ENCODE data around the gene TAS2R46.
"Not testable (repeated sequence)": the region's sequence is repeated elsewhere in the genome, so short reads cannot be mapped to it uniquely, and the experiment has no call there.

Gene TAS2R46

GRCh38 chr12:11033959-11034358 lies 28.1 kb downstream of the TAS2R46 start:
- not testable (repeated sequence) for DNase-seq (ENCODE audit: low read depth)

GRCh38 chr12:11031307-11031706 lies 30.8 kb downstream of the TAS2R46 start, which contains the start of gene TAS2R31:
Gene TAS2R31 (minus strand): TSS chr12:11031407. CDS start chr12:11031335, 72 bp downstream.
- no peak for DNase-seq (ENCODE audit: low read depth)

DNA sequence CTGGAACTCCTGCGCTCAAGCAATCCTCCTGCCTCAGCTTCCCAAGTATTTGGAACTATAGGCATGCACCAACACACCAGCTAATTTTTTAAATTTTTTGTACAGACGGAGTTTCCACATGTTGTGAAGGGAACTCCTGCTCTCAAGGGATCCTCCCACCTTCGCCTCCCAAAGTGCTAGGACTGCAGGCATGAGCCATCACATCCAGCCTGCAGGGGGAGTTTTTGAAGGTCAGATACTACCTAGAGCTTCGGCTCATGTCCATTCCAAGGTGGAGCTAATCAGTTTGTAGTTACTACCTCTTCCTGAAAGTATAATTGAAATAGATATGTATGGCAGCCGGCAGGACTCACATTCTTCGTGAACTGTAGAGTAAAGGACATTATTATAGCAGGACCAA lies 36.0 kb downstream of the TAS2R46 start:
- DNase-seq (ENCODE audit: low read depth): no peak

DNA sequence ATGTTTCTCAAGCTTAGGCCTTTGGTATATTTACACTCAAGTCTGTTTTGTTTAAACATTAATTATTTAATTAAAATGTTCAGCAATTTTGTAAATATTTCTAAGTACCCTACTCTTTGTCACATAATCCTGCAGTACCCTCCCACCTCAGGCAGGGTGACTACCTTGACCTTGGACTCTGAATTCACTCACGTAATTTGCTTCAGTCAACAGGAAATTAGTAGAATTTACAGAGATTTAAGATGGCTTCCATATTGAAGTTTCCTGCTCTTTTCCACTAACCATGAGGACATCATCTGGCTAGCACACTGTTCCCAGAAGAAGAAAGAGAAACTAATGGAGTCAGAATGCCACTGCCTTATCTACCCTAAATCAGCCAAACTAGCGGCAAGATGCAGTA lies 38.7 kb downstream of the TAS2R46 start:
- DNase-seq (ENCODE audit: low read depth): no peak

- no peak for DNase-seq (ENCODE audit: low read depth)
These were observed 39.6 kb downstream of the TAS2R46 start, which contains the start of gene TAS2R19 for GRCh38 chr12:11022520-11022919. Gene TAS2R19 (minus strand): TSS chr12:11022620. CDS start chr12:11022571, 49 bp downstream.

DNA sequence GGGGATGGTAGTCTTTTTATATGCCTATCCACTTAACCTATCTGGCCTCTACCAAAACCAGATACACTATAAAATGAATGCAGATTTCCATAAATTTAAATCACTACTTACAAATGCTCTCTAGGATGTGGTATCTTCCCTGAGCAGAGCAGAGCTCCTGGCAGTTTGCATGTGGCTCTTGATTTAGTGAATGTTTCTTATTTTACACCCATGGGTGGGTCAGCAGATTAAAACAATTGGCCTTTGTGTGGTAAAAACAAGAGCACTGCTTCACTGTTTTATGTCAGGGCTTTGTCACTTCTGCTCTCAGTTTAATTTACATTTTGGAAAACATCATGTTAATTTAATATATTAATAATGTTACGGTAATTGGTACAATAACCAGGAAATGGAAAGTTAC lies 45.2 kb downstream of the TAS2R46 start:
- no peak for DNase-seq (ENCODE audit: low read depth)

DNA sequence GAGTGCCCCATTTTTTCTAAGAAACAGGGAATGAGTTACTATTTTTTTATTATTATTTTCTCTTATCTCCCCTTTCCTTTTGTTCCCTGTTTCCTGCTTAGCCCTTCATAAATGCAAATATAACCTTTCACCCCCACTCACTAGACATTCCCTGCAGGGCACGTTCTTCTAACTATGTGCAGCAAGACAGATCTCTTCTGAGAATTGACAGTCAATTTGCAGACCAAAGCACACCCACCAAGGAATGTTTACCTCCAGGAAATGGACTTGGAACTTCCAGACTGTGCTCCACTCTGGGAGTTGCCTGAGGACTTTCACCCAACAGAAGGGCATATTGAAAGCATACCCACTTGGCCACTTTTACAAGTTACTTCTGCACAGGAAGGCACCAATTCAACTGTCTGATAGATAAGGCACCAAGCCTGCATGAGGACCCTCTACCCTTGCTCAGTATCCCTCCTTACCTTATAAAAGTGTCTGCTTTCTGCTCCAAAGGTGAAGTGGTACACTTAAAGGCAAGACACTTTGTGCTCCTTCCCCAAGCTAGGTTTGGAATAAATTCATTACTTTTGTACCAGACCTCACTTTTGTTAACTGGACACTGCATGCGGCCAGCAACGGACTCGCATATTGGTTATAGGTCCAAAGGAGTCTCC lies 46.2 kb downstream of the TAS2R46 start:
- DNase-seq (ENCODE audit: low read depth): no peak

DNA sequence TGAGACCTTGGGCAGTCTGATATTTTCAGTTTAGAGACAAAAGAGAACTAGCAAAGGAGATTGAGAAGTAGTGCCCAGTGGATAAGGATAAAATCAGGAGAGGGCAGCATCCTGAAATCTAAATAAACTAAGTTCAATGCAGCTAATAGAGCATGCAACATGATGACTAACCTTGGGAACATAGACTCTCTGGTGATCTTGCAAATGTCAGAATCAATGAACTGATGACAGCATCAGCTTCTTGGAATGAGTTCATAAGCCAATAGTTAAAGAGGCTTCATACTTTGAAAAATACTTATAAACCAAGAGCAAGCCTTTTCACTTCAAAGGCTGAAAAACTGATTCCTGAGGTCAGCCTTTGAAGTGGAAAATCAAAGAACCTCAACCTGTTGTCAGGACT lies 47.9 kb downstream of the TAS2R46 start:
- DNase-seq (ENCODE audit: low read depth): peak; percentile 2
